GM21825 (cell line): ENCODE measurements around the gene PTPRT.

Experiments used
- ATAC-seq: cut with Tn5 transposase; IDR thresholded peaks from one replicate; pipeline ENCODE4 v1.9.1; 2021; ENCODE audit warnings: mild to moderate bottlenecking, moderate library complexity; ENCODE audit not compliant: unreplicated experiment

The PTPRT gene

GRCh38 chr20:42846784-42847490 lies 342.8 kb downstream of the PTPRT start:
- ATAC-seq = no peak

GRCh38 chr20:42844751-42845150 lies 345.0 kb downstream of the PTPRT start:
- ATAC-seq = no peak

GRCh38 chr20:42837456-42837855 lies 352.2 kb downstream of the PTPRT start:
- ATAC-seq = no peak

- no peak for ATAC-seq
Measured at GRCh38 chr20:42836339-42836738, 353.4 kb downstream of the PTPRT start.

GRCh38 chr20:42807876-42808275 lies 381.8 kb downstream of the PTPRT start:
- ATAC-seq = no peak

GRCh38 chr20:42795111-42795695 lies 394.5 kb downstream of the PTPRT start:
- no peak for ATAC-seq

GRCh38 chr20:42792052-42792451 lies 397.7 kb downstream of the PTPRT start:
- no peak for ATAC-seq

GRCh38 chr20:42790111-42790510 lies 399.6 kb downstream of the PTPRT start:
- no peak for ATAC-seq

GRCh38 chr20:42788707-42789106 lies 401.0 kb downstream of the PTPRT start:
- no peak for ATAC-seq

- ATAC-seq = no peak
Measured at GRCh38 chr20:42785041-42785440, 404.7 kb downstream of the PTPRT start.

- ATAC-seq = no peak
Measured at GRCh38 chr20:42779216-42779615, 410.5 kb downstream of the PTPRT start.

GRCh38 chr20:42775866-42776265 lies 413.8 kb downstream of the PTPRT start:
- ATAC-seq = no peak

- no peak for ATAC-seq
Measured at GRCh38 chr20:42775037-42775436, 414.7 kb downstream of the PTPRT start.

GRCh38 chr20:42763015-42763414 lies 426.7 kb downstream of the PTPRT start:
- no peak for ATAC-seq

GRCh38 chr20:42756991-42757390 lies 432.7 kb downstream of the PTPRT start:
- no peak for ATAC-seq

GRCh38 chr20:42754706-42755105 lies 435.0 kb downstream of the PTPRT start:
- ATAC-seq = no peak

- ATAC-seq = no peak
Measured at GRCh38 chr20:42752620-42753019, 437.1 kb downstream of the PTPRT start.

- ATAC-seq = no peak
Measured at GRCh38 chr20:42749556-42749955, 440.1 kb downstream of the PTPRT start.

GRCh38 chr20:42747765-42748411 lies 441.8 kb downstream of the PTPRT start:
- no peak for ATAC-seq

- ATAC-seq = no peak
Measured at GRCh38 chr20:42744756-42745465, 444.8 kb downstream of the PTPRT start.

- no peak for ATAC-seq
Measured at GRCh38 chr20:42742926-42743325, 446.8 kb downstream of the PTPRT start.

GRCh38 chr20:42741906-42742305 lies 447.8 kb downstream of the PTPRT start:
- no peak for ATAC-seq
